Adrenal gland (tissue), 5 donors: ENCODE results near the gene HIVEP3.

ENCODE experiments used
- POLR2A ChIP-seq, 2 donors: fragments of 450-650 bp; IDR thresholded peaks; one replicate each; pipeline ENCODE4 v1.6.1; 2017; ENCODE audit warnings: antibody characterized with exemption in 2 of 2, mild to moderate bottlenecking in 2 of 2, moderate library complexity in 1 of 2
- TF ChIP-seq, protein P1 (sequence below), 6 experiments: fragments of 450-650 bp in 4 of 6; fragments of 200-600 bp in 2 of 6; sonication (generic) in 1 of 6; IDR thresholded peaks; 1 replicate in 5 of 6; 2 replicates in 1 of 6; pipeline versions ENCODE4 v1.5.1 to v1.8.0; 2016 to 2021; ENCODE audit warnings: antibody characterized with exemption in 6 of 6, mild to moderate bottlenecking in 2 of 6, moderate library complexity in 1 of 6
- donor health status: DM: no; HTN: no; CAD: no.

DNA sequence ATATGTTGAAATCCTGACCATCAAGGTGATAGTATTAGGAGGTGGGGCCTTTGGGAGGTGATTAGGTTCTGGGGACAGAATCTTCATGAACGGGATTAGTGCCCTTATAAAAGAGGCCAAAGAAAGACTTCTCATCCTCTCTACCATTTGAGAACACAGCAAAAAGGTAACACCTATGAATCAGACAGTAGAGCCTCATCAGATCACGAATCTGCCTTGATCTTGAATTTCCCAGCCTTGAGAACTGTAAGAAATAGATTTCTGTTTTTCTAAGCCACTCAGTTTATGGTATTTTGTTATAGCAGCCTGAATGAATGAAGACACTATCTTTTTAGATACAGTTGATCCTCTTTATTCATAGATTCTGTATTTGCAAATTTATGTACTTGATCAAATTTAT lies 227.3 kb downstream of the HIVEP3 start:
- TF ChIP-seq, protein P1, sequence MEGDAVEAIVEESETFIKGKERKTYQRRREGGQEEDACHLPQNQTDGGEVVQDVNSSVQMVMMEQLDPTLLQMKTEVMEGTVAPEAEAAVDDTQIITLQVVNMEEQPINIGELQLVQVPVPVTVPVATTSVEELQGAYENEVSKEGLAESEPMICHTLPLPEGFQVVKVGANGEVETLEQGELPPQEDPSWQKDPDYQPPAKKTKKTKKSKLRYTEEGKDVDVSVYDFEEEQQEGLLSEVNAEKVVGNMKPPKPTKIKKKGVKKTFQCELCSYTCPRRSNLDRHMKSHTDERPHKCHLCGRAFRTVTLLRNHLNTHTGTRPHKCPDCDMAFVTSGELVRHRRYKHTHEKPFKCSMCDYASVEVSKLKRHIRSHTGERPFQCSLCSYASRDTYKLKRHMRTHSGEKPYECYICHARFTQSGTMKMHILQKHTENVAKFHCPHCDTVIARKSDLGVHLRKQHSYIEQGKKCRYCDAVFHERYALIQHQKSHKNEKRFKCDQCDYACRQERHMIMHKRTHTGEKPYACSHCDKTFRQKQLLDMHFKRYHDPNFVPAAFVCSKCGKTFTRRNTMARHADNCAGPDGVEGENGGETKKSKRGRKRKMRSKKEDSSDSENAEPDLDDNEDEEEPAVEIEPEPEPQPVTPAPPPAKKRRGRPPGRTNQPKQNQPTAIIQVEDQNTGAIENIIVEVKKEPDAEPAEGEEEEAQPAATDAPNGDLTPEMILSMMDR (IDR thresholded peaks at IDR 0.05) = no peak
- no peak for TF ChIP-seq POLR2A (IDR thresholded peaks at IDR 0.05)
